AG04450 (cell line): Measurements from ENCODE around the gene PPARG. TPM values are rescaled to one million over a fixed set of nuclear protein-coding genes. Genes with fewer than 3 reads are reported as not detected.

Experiments used
- CTCF ChIA-PET: fragments of 300-600, 350-600 bp; formaldehyde crosslinking; extraction: SDS; loops from one replicate; lab custom pipeline; 2022; ENCODE audit warnings: antibody characterized with exemption, inconsistent platforms; lab: Charles Lee
- POLR2A ChIA-PET: fragments of 350-600 bp; formaldehyde crosslinking; extraction: SDS; loops from one replicate; lab custom pipeline; 2021; ENCODE audit warnings: antibody characterized with exemption, inconsistent platforms; lab: Yijun Ruan, JAX
- DNase-seq: peaks from one replicate; pipeline ENCODE4 v3.0.0-alpha.2; 2011; ENCODE audit warnings: low read depth, low spot score
- H3K27ac ChIP-seq: one replicate; pipeline ENCODE4 v1.5.1; 2012; ENCODE audit warnings: low read depth, low read length, control low read depth
- H3K27me3 ChIP-seq: one replicate; pipeline ENCODE4 v1.6.0; 2012; ENCODE audit warnings: low read length; ENCODE audit not compliant: control insufficient read depth, insufficient read depth
- H3K4me3 ChIP-seq: 2 replicates; pipeline ENCODE4 v1.5.1; 2011; ENCODE audit warnings: mild to moderate bottlenecking, low read depth, low read length, control low read depth
- H3K9me3 ChIP-seq: 2 replicates; pipeline ENCODE4 v1.5.1; 2012; ENCODE audit warnings: low read length; ENCODE audit not compliant: control insufficient read depth, insufficient read depth
- polyA plus RNA-seq: library from polyadenylated mRNA; depleted of rRNA; stranded (reverse); fragments of >200 nt; gene quantifications from 2 replicates; pipeline ENCODE4 v1.2.3, GENCODE V29; 2011
- TF ChIP-seq, protein P1 (sequence below): IDR thresholded peaks from 2 replicates; pipeline ENCODE4 v1.5.1; 2011; ENCODE audit warnings: low read depth, low read length, control low read depth, inconsistent platforms

The PPARG gene
- polyA plus RNA-seq, 1 experiment, result 33.8 TPM

GRCh38 chr3:12286504-12286903 lies 2.4 kb upstream of the PPARG start:
- CTCF ChIA-PET, result interaction anchor here (1.9 kb wide), 1 partner anchor 193 kb away, joined by 8 read pairs; no protein-coding TSS in a partner anchor
- POLR2A ChIA-PET, result interaction anchor here (0.9 kb wide), 1 partner anchor 198 kb away, joined by 3 read pairs; the partner anchor contains the start of gene TSEN2
- TF ChIP-seq, protein P1, sequence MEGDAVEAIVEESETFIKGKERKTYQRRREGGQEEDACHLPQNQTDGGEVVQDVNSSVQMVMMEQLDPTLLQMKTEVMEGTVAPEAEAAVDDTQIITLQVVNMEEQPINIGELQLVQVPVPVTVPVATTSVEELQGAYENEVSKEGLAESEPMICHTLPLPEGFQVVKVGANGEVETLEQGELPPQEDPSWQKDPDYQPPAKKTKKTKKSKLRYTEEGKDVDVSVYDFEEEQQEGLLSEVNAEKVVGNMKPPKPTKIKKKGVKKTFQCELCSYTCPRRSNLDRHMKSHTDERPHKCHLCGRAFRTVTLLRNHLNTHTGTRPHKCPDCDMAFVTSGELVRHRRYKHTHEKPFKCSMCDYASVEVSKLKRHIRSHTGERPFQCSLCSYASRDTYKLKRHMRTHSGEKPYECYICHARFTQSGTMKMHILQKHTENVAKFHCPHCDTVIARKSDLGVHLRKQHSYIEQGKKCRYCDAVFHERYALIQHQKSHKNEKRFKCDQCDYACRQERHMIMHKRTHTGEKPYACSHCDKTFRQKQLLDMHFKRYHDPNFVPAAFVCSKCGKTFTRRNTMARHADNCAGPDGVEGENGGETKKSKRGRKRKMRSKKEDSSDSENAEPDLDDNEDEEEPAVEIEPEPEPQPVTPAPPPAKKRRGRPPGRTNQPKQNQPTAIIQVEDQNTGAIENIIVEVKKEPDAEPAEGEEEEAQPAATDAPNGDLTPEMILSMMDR, result no peak
- H3K4me3 ChIP-seq, result no peak overlapping the region
- H3K27me3 ChIP-seq, result no peaks in the 10 kb centered on the region
- no peak for DNase-seq
- H3K27ac ChIP-seq, result no peak overlapping the region
- no peaks in the 10 kb centered on the region for H3K9me3 ChIP-seq

- Histone ChIP-seq H3K4me3 (peak overlapping the region; percentile 57), H3K27ac (no peak overlapping the region), H3K9me3 (no peaks in the 10 kb centered on the region), H3K27me3 (no peaks in the 10 kb centered on the region)
- DNase-seq, result no peak
- POLR2A ChIA-PET, result interaction anchor here (0.6 to 0.9 kb wide), 2 partner anchors 183 to 197 kb away, joined by 3 to 5 read pairs; partner anchors contain the start of gene TSEN2
- TF ChIP-seq, protein P1, result peak; percentile 21; the same call in 1 of the 2 replicates
- CTCF ChIA-PET, result interaction anchor here (1.2 to 1.9 kb wide), 2 partner anchors 193 kb away, joined by 3 to 8 read pairs; no protein-coding TSS in a partner anchor
These were observed 1.7 kb upstream of the PPARG start for GRCh38 chr3:12286927-12287726.

DNA sequence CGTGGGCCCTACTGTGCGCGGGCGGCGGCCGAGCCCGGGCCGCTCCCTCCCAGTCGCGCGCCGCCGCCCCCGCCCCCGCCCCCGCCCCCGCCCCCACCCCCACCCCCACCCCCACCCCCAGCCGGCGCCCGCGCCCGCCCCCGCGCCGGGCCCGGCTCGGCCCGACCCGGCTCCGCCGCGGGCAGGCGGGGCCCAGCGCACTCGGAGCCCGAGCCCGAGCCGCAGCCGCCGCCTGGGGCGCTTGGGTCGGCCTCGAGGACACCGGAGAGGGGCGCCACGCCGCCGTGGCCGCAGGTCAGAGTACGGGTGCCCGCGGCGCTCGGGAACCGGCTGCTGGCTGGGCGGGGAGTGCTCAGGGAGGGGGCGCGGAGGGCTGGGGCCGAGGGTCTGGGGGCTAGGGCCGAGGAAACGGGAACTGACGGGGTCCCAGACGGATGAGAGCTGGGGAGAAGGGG lies 1.1 kb upstream of the PPARG start:
- no peak for DNase-seq
- peak overlapping the region; percentile 77 for H3K4me3 ChIP-seq
- H3K9me3 ChIP-seq, result no peaks in the 10 kb centered on the region
- CTCF ChIA-PET, result interaction anchor here (1.2 kb wide), 1 partner anchor 192 kb away, joined by 3 read pairs; no protein-coding TSS in a partner anchor
- POLR2A ChIA-PET, result interaction anchor here (0.6 kb wide), 1 partner anchor 182 kb away, joined by 5 read pairs; no protein-coding TSS in a partner anchor
- TF ChIP-seq, protein P1, result no peak
- no peaks in the 10 kb centered on the region for H3K27me3 ChIP-seq
- no peak overlapping the region for H3K27ac ChIP-seq

DNA sequence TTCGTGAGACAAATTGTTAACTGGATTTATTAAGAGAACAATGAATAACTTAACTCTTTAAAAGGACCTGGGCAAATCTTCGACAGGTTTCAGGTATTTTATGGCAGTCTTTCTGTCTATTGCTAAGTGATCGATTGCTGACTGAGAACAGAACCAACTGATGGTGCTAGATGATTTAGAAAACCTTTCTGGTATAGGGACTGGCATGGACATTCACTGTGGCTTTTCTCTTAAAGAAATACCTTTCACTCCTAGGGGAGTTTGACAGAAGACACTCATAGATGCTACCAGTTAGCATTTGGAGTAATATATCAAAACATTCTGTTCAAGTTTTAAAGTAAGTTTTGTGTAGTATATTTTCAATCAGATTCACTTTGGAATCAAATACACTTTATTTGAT lies 654 bp downstream of the PPARG start:
- TF ChIP-seq, protein P1, result no peak
- no peak for DNase-seq
- H3K4me3 ChIP-seq, result peak overlapping the region; percentile 26; the same call in 1 of the 2 replicates
- ChIA-PET POLR2A (no interaction called here), CTCF (no interaction called here)
- H3K27ac ChIP-seq, result no peak overlapping the region
- no peaks in the 10 kb centered on the region for H3K9me3 ChIP-seq
- H3K27me3 ChIP-seq, result no peaks in the 10 kb centered on the region

DNA sequence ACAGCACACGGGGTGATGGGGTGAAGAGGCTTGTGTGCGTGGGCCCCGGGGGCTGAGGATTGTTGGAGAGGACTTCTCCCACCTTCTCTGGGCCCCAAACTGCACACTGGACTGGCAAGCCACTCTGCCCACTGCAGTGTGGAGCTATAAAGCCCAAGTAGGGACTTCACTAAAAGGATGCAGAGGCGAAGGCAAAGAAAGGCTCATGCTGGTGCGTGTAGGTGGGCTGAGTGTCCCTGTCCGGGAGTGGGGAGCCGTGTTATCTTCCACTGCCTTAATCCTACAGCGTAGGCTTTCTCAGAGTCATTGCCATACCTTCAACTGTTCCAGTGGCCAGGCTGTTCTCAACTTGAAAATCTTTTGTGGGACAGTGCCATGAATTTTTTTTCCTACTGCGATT lies 3.9 kb downstream of the PPARG start:
- no peak for DNase-seq

More for the DNA sequence above, 3.9 kb downstream of the PPARG start:
- ChIA-PET CTCF (interaction anchor here (1.9 kb wide), 1 partner anchor 187 kb away, joined by 6 read pairs; no protein-coding TSS in a partner anchor), POLR2A (no interaction called here)
- TF ChIP-seq, protein P1, result no peak
- Histone ChIP-seq H3K4me3 (no peak overlapping the region), H3K27ac (no peak overlapping the region), H3K27me3 (no peaks in the 10 kb centered on the region), H3K9me3 (no peaks in the 10 kb centered on the region)
